Stimulated activated naive CD8-positive, alpha-beta T cell treated with anti-CD3 and anti-CD28 coated beads, Interleukin-15, Interleukin-2, amounts not matched to agents 100 ng/mL and 50 ng/mL, for 24 hours (primary cell): ENCODE results near the gene CACNA1I.

ENCODE experiments used
- H3K27ac Mint-ChIP-seq: one replicate; pipeline ENCODE4 v1.8.0; 2021; ENCODE audit warnings: mild to moderate bottlenecking, mixed read lengths
- H3K27me3 Mint-ChIP-seq: one replicate; pipeline ENCODE4 v1.8.0; 2021; ENCODE audit warnings: mixed read lengths
- H3K36me3 Mint-ChIP-seq: one replicate; pipeline ENCODE4 v1.8.0; 2021; ENCODE audit warnings: low read depth, mixed read lengths
- H3K4me1 Mint-ChIP-seq: one replicate; pipeline ENCODE4 v1.8.0; 2021; ENCODE audit warnings: low read depth, mixed read lengths
- H3K4me3 Mint-ChIP-seq: one replicate; pipeline ENCODE4 v1.8.0; 2021; ENCODE audit warnings: mild to moderate bottlenecking, mixed read lengths
- H3K9me3 Mint-ChIP-seq: one replicate; pipeline ENCODE4 v1.8.0; 2021; ENCODE audit warnings: mixed read lengths

CACNA1I gene

GRCh38 chr22:39530692-39531331 lies 39.7 kb upstream of the CACNA1I start:
- Mint-ChIP-seq H3K9me3 (no peaks in the 10 kb centered on the region), H3K4me1 (peaks cover 64% of the 10 kb centered on the region), H3K36me3 (peaks cover 33% of the 10 kb centered on the region), H3K27me3 (no peaks in the 10 kb centered on the region), H3K27ac (peak overlapping the region; percentile 96), H3K4me3 (peak overlapping the region; percentile 96)

- Mint-ChIP-seq H3K4me1 (peaks cover 50% of the 10 kb centered on the region), H3K9me3 (no peaks in the 10 kb centered on the region)
Measured at GRCh38 chr22:39532215-39533073, 38.1 kb upstream of the CACNA1I start, which contains the start of gene RPS19BP1. Gene RPS19BP1 (minus strand): TSS chr22:39532748. CDS start chr22:39532738, 10 bp downstream.

GRCh38 chr22:39534092-39534506 lies 36.5 kb upstream of the CACNA1I start:
- no peaks in the 10 kb centered on the region for H3K9me3 Mint-ChIP-seq
- H3K4me3 Mint-ChIP-seq: no peak overlapping the region
- peaks cover 40% of the 10 kb centered on the region for H3K4me1 Mint-ChIP-seq
- peaks cover 28% of the 10 kb centered on the region for H3K36me3 Mint-ChIP-seq
- no peaks in the 10 kb centered on the region for H3K27me3 Mint-ChIP-seq
- peak overlapping the region; percentile 36 for H3K27ac Mint-ChIP-seq

More at GRCh38 chr22:39532215-39533073, 38.1 kb upstream of the CACNA1I start, which contains the start of gene RPS19BP1:
- Mint-ChIP-seq H3K27ac (peak within 1 kb of the TSS; percentile 96), H3K27me3 (no peaks in the 10 kb centered on the region), H3K4me3 (peak within 1 kb of the TSS; percentile 96), H3K36me3 (peaks cover 33% of the 10 kb centered on the region)

GRCh38 chr22:39534591-39535356 lies 35.8 kb upstream of the CACNA1I start:
- H3K27ac Mint-ChIP-seq: no peak overlapping the region
- H3K4me3 Mint-ChIP-seq: no peak overlapping the region
- peaks cover 22% of the 10 kb centered on the region for H3K36me3 Mint-ChIP-seq

GRCh38 chr22:39535357-39535725 lies 35.2 kb upstream of the CACNA1I start:
- no peak overlapping the region for H3K27ac Mint-ChIP-seq
- peaks cover 27% of the 10 kb centered on the region for H3K4me1 Mint-ChIP-seq
- H3K27me3 Mint-ChIP-seq: no peaks in the 10 kb centered on the region
- no peak overlapping the region for H3K4me3 Mint-ChIP-seq
- no peaks in the 10 kb centered on the region for H3K9me3 Mint-ChIP-seq
- H3K36me3 Mint-ChIP-seq: peaks cover 16% of the 10 kb centered on the region

More at GRCh38 chr22:39534591-39535356, 35.8 kb upstream of the CACNA1I start:
- H3K9me3 Mint-ChIP-seq: no peaks in the 10 kb centered on the region
- peaks cover 33% of the 10 kb centered on the region for H3K4me1 Mint-ChIP-seq
- no peaks in the 10 kb centered on the region for H3K27me3 Mint-ChIP-seq

GRCh38 chr22:39535831-39536449 lies 34.6 kb upstream of the CACNA1I start:
- no peak overlapping the region for H3K27ac Mint-ChIP-seq
- H3K27me3 Mint-ChIP-seq: no peaks in the 10 kb centered on the region
- no peak overlapping the region for H3K4me3 Mint-ChIP-seq

GRCh38 chr22:39536711-39537110 lies 33.8 kb upstream of the CACNA1I start:
- Mint-ChIP-seq H3K4me1 (peaks cover 14% of the 10 kb centered on the region), H3K4me3 (no peak overlapping the region), H3K36me3 (peaks cover 4% of the 10 kb centered on the region), H3K27me3 (no peaks in the 10 kb centered on the region), H3K27ac (no peak overlapping the region), H3K9me3 (no peaks in the 10 kb centered on the region)

More at GRCh38 chr22:39535831-39536449, 34.6 kb upstream of the CACNA1I start:
- no peaks in the 10 kb centered on the region for H3K9me3 Mint-ChIP-seq
- H3K4me1 Mint-ChIP-seq: peaks cover 21% of the 10 kb centered on the region
- H3K36me3 Mint-ChIP-seq: peaks cover 11% of the 10 kb centered on the region

GRCh38 chr22:39537975-39538374 lies 32.6 kb upstream of the CACNA1I start:
- H3K27ac Mint-ChIP-seq: no peak overlapping the region
- no peaks in the 10 kb centered on the region for H3K9me3 Mint-ChIP-seq
- H3K4me1 Mint-ChIP-seq: peaks cover 8% of the 10 kb centered on the region
- no peak overlapping the region for H3K4me3 Mint-ChIP-seq
- no peaks in the 10 kb centered on the region for H3K36me3 Mint-ChIP-seq
- H3K27me3 Mint-ChIP-seq: peaks cover 4% of the 10 kb centered on the region

- no peaks in the 10 kb centered on the region for H3K9me3 Mint-ChIP-seq
- H3K36me3 Mint-ChIP-seq: no peaks in the 10 kb centered on the region
- H3K4me3 Mint-ChIP-seq: no peak overlapping the region
Measured at GRCh38 chr22:39543095-39543494, 27.5 kb upstream of the CACNA1I start.

GRCh38 chr22:39545386-39546365 lies 24.9 kb upstream of the CACNA1I start:
- H3K27ac Mint-ChIP-seq: no peak overlapping the region
- no peaks in the 10 kb centered on the region for H3K9me3 Mint-ChIP-seq
- H3K4me1 Mint-ChIP-seq: peaks cover 16% of the 10 kb centered on the region
- H3K27me3 Mint-ChIP-seq: peaks cover 48% of the 10 kb centered on the region
- no peak overlapping the region for H3K4me3 Mint-ChIP-seq
- no peaks in the 10 kb centered on the region for H3K36me3 Mint-ChIP-seq

More at GRCh38 chr22:39543095-39543494, 27.5 kb upstream of the CACNA1I start:
- Mint-ChIP-seq H3K4me1 (peaks cover 16% of the 10 kb centered on the region), H3K27ac (no peak overlapping the region), H3K27me3 (peaks cover 37% of the 10 kb centered on the region)

- H3K4me3 Mint-ChIP-seq: no peak overlapping the region
- peaks cover 16% of the 10 kb centered on the region for H3K4me1 Mint-ChIP-seq
- no peaks in the 10 kb centered on the region for H3K9me3 Mint-ChIP-seq
- no peaks in the 10 kb centered on the region for H3K36me3 Mint-ChIP-seq
- H3K27me3 Mint-ChIP-seq: peaks cover 57% of the 10 kb centered on the region
- H3K27ac Mint-ChIP-seq: no peak overlapping the region
Measured at GRCh38 chr22:39546889-39547586, 23.5 kb upstream of the CACNA1I start.

- Mint-ChIP-seq H3K4me1 (peaks cover 16% of the 10 kb centered on the region), H3K4me3 (no peak overlapping the region), H3K27me3 (peaks cover 58% of the 10 kb centered on the region), H3K36me3 (no peaks in the 10 kb centered on the region), H3K27ac (no peak overlapping the region), H3K9me3 (no peaks in the 10 kb centered on the region)
Measured at GRCh38 chr22:39547587-39547947, 23.0 kb upstream of the CACNA1I start.

GRCh38 chr22:39553429-39553828 lies 17.1 kb upstream of the CACNA1I start:
- Mint-ChIP-seq H3K27me3 (peaks cover 52% of the 10 kb centered on the region), H3K4me1 (peaks cover 4% of the 10 kb centered on the region), H3K27ac (no peak overlapping the region), H3K4me3 (no peak overlapping the region), H3K36me3 (no peaks in the 10 kb centered on the region), H3K9me3 (no peaks in the 10 kb centered on the region)
